HepG2 (cell line): ENCODE results near the gene TEX29. TPM values are rescaled to one million over a fixed set of nuclear protein-coding genes. Genes with fewer than 3 reads are reported as not detected.

Source experiments
- ATAC-seq: fragments of 200-7000 bp; cut with Tn5 transposase; 3 replicates; pipeline ENCODE4 v1.9.1; 2020; ENCODE audit warnings: mild to moderate bottlenecking, moderate library complexity
- BruUV-seq: library from RNA; stranded (reverse); fragments of 400-500 nt; replicated peaks from 2 replicates; lab custom pipeline; 2021; lab: Mats Ljungman, UMichigan
- CTCF ChIA-PET: fragments of 300-600 bp; formaldehyde crosslinking; extraction: SDS; loops from one replicate; lab custom pipeline; 2021; ENCODE audit warnings: low total read pairs, inconsistent platforms, low intra/inter-chr PET ratio; lab: Yijun Ruan, JAX
- POLR2A ChIA-PET: fragments of 350-600 bp; sonication (Branson Sonifier 250); formaldehyde crosslinking; loops from one replicate; lab custom pipeline; 2020; ENCODE audit warnings: antibody characterized with exemption, inconsistent platforms; lab: Yijun Ruan, JAX
- DNase-seq: peaks from one replicate; pipeline ENCODE4 v3.0.0-alpha.2; 2015; ENCODE audit warnings: low spot score
- FAIRE-seq: peaks from 3 replicates; lab custom pipeline; 2011; peaks lifted over from hg19 to GRCh38; lab: Jason Lieb, UNC
- H2AFZ ChIP-seq: one replicate; pipeline ENCODE4 v1.6.1; 2011; ENCODE audit warnings: low read length, inconsistent platforms
- H3K27ac ChIP-seq: fragments of 300-600 bp; 3 replicates; pipeline ENCODE4 v1.8.0; 2011; ENCODE audit warnings: mixed run types, mild to moderate bottlenecking, mixed read lengths, low read length, inconsistent platforms; ENCODE audit not compliant: insufficient read depth; ENCODE audit errors: extremely low read length
- H3K27me3 ChIP-seq, 2 experiments: fragments of 200-600 bp in 1 of 2; 2 replicates in 1 of 2; 3 replicates in 1 of 2; pipeline versions ENCODE4 v1.6.0 to v1.8.0; 2011; ENCODE audit warnings: low read length in 2 of 2, mild to moderate bottlenecking in 2 of 2, moderate library complexity in 2 of 2, inconsistent platforms in 1 of 2; ENCODE audit not compliant: insufficient read depth in 2 of 2, control insufficient read depth in 1 of 2
- H3K36me3 ChIP-seq, 2 experiments: fragments of 200-600 bp in 1 of 2; replicated peaks in 1 of 2; 2 replicates in 1 of 2; 3 replicates in 1 of 2; pipeline versions ENCODE4 v1.5.1 to v1.8.0; 2011; ENCODE audit warnings: low read length in 2 of 2, inconsistent platforms in 1 of 2; ENCODE audit not compliant: insufficient read depth in 2 of 2, control insufficient read depth in 1 of 2
- H3K4me1 ChIP-seq: 2 replicates; pipeline ENCODE4 v1.5.1; 2012; ENCODE audit warnings: low read length, inconsistent platforms; ENCODE audit not compliant: insufficient read depth
- H3K4me2 ChIP-seq: 2 replicates; pipeline ENCODE4 v1.6.0; 2011; ENCODE audit warnings: low read depth, low read length, inconsistent platforms
- H3K4me3 ChIP-seq, 3 experiments: fragments of 200-600 bp in 1 of 3; sonication (generic), shearing (Covaris generic) in 1 of 3; replicated peaks in 1 of 3; 2 replicates each; pipeline ENCODE4 v1.5.1; 2011 to 2016; ENCODE audit warnings: low read length in 3 of 3, inconsistent platforms in 2 of 3, low read depth in 2 of 3, mild to moderate bottlenecking in 2 of 3, control low read depth in 1 of 3, mixed read lengths in 1 of 3; ENCODE audit not compliant: insufficient read depth in 1 of 3
- H3K79me2 ChIP-seq: one replicate; pipeline ENCODE4 v1.6.1; 2011; ENCODE audit warnings: low read length, inconsistent platforms; ENCODE audit not compliant: insufficient read depth
- H3K9ac ChIP-seq: 2 replicates; pipeline ENCODE4 v1.6.0; 2011; ENCODE audit warnings: mild to moderate bottlenecking, low read depth, low read length, inconsistent platforms; ENCODE audit not compliant: insufficient read depth
- H3K9me3 ChIP-seq: 2 replicates; pipeline ENCODE4 v1.5.1; 2012; ENCODE audit warnings: mild to moderate bottlenecking, low read length
- H4K20me1 ChIP-seq: 2 replicates; pipeline ENCODE4 v1.6.0; 2011; ENCODE audit warnings: inconsistent platforms, mild to moderate bottlenecking, low read length, moderate library complexity; ENCODE audit not compliant: insufficient read depth
- CCAR2 ChIP-seq: fragments of 200-400 bp; formaldehyde crosslinking; optimal IDR thresholded peaks from 2 replicates; pipeline ENCODE3; 2018; ENCODE audit warnings: low read depth, mild to moderate bottlenecking, low read length, moderate library complexity
- ZIK1 ChIP-seq: sonication (generic); formaldehyde crosslinking; IDR thresholded peaks from 2 replicates; pipeline ENCODE4 v1.5.0; 2020; ENCODE audit warnings: mild to moderate bottlenecking, low read depth, missing genetic modification reagents, borderline replicate concordance
- ZNF251 ChIP-seq: sonication (generic); formaldehyde crosslinking; IDR thresholded peaks from 2 replicates; pipeline ENCODE4 v1.9.0; 2021; ENCODE audit warnings: mild to moderate bottlenecking, missing genetic modification reagents
- ZNF33B ChIP-seq: sonication (generic); formaldehyde crosslinking; IDR thresholded peaks from 2 replicates; pipeline ENCODE4 v1.5.1; 2020; ENCODE audit warnings: mild to moderate bottlenecking, missing genetic modification reagents
- ZNF556 ChIP-seq: sonication (generic); formaldehyde crosslinking; IDR thresholded peaks from 2 replicates; pipeline ENCODE4 v1.4.0; 2020; ENCODE audit warnings: mild to moderate bottlenecking, missing genetic modification reagents, borderline replicate concordance
- ZNF619 ChIP-seq: sonication (generic); formaldehyde crosslinking; IDR thresholded peaks from 2 replicates; pipeline ENCODE4 v1.4.0; 2020; ENCODE audit warnings: mild to moderate bottlenecking, missing genetic modification reagents
- ZNF674 ChIP-seq: sonication (generic); formaldehyde crosslinking; IDR thresholded peaks from 2 replicates; pipeline ENCODE4 v1.5.0; 2020; ENCODE audit warnings: low read depth, mild to moderate bottlenecking, missing genetic modification reagents
- ZNF777 ChIP-seq: sonication (generic); formaldehyde crosslinking; IDR thresholded peaks from 2 replicates; pipeline ENCODE4 v1.4.0; 2020; ENCODE audit warnings: missing genetic modification reagents
- ZNF83 ChIP-seq: sonication (generic); formaldehyde crosslinking; IDR thresholded peaks from 2 replicates; pipeline ENCODE4 v1.4.0; 2020; ENCODE audit warnings: missing genetic modification reagents, mild to moderate bottlenecking, borderline replicate concordance
- ZSCAN31 ChIP-seq: sonication (generic); formaldehyde crosslinking; IDR thresholded peaks from 2 replicates; pipeline ENCODE4 v1.5.0; 2020; ENCODE audit warnings: low read depth, mild to moderate bottlenecking, missing genetic modification reagents
- WGBS: methylation state at CpG from one replicate; pipeline ENCODE4 v1.1.6; 2017; ENCODE audit warnings: low lambda C conversion rate; 5-methylcytosine and 5-hydroxymethylcytosine counted together
- in situ Hi-C: cut with HindIII; loops from 2 replicates; pipeline ENCODE4 v1.10.0; 2017; ENCODE audit warnings: low pct_unique_long_range_greater_than_20kb; ENCODE audit not compliant: extremely low pct_ligation_motif_present
- intact Hi-C: fragments of 100-400 bp; cut with micrococcal nuclease; formaldehyde crosslinking; loops from one replicate; pipeline ENCODE4 v1.10.0; 2022; ENCODE audit not compliant: unreplicated experiment
- polyA plus RNA-seq, 8 experiments: library from polyadenylated mRNA; depleted of rRNA in 3 of 8; stranded (reverse) in 7 of 8; unstranded in 1 of 8; fragments of >200 nt; fragmentation: Illumina TruSeq in 4 of 8; extraction: Trizol in 4 of 8; gene quantifications; 2 replicates each; pipeline versions ENCODE4 v1.2.1 to v1.2.3, GENCODE V29; 2011 to 2016; ENCODE audit warnings: low read depth in 4 of 8, missing spikeins in 1 of 8, mixed read lengths in 1 of 8; ENCODE audit not compliant: insufficient read depth in 1 of 8
- total RNA-seq, 5 experiments: library from RNA; depleted of rRNA; stranded (reverse); fragments of >200 nt; fragmentation: Illumina TruSeq; extraction: Trizol; gene quantifications; 2 replicates each; pipeline ENCODE4 v1.2.3, GENCODE V29; 2016; ENCODE audit warnings: low read depth in 1 of 5
- TF ChIP-seq, protein P1 (sequence below): sonication (generic); formaldehyde crosslinking; IDR thresholded peaks from 2 replicates; pipeline ENCODE4 v1.4.0; 2020; ENCODE audit warnings: missing genetic modification reagents
- TF ChIP-seq, protein P2 (sequence below): sonication (generic); formaldehyde crosslinking; conservative IDR thresholded peaks from 2 replicates; pipeline ENCODE4 v1.8.0; 2022; ENCODE audit warnings: missing genetic modification reagents
- TF ChIP-seq, protein P3 (sequence below): sonication (generic); formaldehyde crosslinking; IDR thresholded peaks from 2 replicates; pipeline ENCODE4 v1.5.0; 2020; ENCODE audit warnings: mild to moderate bottlenecking, missing genetic modification reagents, borderline replicate concordance

Gene TEX29
- total and polyA plus RNA-seq, 2 of the 13 experiments (the other 11 are each of a cell fraction or from before 2014, with no cell fraction given) = 0.12 to 0.22 TPM

DNA sequence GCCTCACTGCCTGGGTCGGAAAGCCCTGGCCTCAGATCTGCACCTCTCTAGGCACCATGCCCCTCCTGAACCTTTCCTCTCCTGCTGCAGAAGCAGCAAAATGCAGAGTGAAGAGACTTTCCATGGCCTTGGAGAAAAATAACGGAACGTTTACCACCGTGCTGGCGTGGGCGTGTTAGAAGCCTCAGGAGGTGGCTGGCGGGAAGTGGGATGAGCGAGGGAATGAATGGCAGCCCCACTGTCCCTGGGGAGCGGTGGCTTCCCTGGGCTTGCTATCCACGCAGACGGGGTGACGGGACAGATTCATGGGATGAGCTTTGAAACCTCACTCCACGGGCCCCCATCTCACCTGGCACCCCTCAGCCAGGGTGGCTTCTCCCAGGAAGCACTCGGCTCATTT lies 4.3 kb downstream of the TEX29 start:
- no peak for ATAC-seq
- POLR2A ChIA-PET = no interaction called here
- TF ChIP-seq ZNF83 (CRISPR knock-in tag) (no peak), ZNF619 (CRISPR knock-in tag) (no peak), ZIK1 (CRISPR knock-in tag) (no peak), CCAR2 (no peak), ZNF556 (CRISPR knock-in tag) (no peak), ZNF33B (CRISPR knock-in tag) (no peak), ZNF674 (CRISPR knock-in tag) (no peak), ZNF777 (CRISPR knock-in tag) (no peak), ZNF251 (no peak), ZSCAN31 (CRISPR knock-in tag) (no peak)
- TF ChIP-seq, protein P1, sequence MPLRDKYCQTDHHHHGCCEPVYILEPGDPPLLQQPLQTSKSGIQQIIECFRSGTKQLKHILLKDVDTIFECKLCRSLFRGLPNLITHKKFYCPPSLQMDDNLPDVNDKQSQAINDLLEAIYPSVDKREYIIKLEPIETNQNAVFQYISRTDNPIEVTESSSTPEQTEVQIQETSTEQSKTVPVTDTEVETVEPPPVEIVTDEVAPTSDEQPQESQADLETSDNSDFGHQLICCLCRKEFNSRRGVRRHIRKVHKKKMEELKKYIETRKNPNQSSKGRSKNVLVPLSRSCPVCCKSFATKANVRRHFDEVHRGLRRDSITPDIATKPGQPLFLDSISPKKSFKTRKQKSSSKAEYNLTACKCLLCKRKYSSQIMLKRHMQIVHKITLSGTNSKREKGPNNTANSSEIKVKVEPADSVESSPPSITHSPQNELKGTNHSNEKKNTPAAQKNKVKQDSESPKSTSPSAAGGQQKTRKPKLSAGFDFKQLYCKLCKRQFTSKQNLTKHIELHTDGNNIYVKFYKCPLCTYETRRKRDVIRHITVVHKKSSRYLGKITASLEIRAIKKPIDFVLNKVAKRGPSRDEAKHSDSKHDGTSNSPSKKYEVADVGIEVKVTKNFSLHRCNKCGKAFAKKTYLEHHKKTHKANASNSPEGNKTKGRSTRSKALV (CRISPR knock-in tag) = no peak
- TF ChIP-seq, protein P2, sequence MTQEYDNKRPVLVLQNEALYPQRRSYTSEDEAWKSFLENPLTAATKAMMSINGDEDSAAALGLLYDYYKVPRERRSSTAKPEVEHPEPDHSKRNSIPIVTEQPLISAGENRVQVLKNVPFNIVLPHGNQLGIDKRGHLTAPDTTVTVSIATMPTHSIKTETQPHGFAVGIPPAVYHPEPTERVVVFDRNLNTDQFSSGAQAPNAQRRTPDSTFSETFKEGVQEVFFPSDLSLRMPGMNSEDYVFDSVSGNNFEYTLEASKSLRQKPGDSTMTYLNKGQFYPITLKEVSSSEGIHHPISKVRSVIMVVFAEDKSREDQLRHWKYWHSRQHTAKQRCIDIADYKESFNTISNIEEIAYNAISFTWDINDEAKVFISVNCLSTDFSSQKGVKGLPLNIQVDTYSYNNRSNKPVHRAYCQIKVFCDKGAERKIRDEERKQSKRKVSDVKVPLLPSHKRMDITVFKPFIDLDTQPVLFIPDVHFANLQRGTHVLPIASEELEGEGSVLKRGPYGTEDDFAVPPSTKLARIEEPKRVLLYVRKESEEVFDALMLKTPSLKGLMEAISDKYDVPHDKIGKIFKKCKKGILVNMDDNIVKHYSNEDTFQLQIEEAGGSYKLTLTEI (CRISPR knock-in tag) = no peak
- TF ChIP-seq, protein P3, sequence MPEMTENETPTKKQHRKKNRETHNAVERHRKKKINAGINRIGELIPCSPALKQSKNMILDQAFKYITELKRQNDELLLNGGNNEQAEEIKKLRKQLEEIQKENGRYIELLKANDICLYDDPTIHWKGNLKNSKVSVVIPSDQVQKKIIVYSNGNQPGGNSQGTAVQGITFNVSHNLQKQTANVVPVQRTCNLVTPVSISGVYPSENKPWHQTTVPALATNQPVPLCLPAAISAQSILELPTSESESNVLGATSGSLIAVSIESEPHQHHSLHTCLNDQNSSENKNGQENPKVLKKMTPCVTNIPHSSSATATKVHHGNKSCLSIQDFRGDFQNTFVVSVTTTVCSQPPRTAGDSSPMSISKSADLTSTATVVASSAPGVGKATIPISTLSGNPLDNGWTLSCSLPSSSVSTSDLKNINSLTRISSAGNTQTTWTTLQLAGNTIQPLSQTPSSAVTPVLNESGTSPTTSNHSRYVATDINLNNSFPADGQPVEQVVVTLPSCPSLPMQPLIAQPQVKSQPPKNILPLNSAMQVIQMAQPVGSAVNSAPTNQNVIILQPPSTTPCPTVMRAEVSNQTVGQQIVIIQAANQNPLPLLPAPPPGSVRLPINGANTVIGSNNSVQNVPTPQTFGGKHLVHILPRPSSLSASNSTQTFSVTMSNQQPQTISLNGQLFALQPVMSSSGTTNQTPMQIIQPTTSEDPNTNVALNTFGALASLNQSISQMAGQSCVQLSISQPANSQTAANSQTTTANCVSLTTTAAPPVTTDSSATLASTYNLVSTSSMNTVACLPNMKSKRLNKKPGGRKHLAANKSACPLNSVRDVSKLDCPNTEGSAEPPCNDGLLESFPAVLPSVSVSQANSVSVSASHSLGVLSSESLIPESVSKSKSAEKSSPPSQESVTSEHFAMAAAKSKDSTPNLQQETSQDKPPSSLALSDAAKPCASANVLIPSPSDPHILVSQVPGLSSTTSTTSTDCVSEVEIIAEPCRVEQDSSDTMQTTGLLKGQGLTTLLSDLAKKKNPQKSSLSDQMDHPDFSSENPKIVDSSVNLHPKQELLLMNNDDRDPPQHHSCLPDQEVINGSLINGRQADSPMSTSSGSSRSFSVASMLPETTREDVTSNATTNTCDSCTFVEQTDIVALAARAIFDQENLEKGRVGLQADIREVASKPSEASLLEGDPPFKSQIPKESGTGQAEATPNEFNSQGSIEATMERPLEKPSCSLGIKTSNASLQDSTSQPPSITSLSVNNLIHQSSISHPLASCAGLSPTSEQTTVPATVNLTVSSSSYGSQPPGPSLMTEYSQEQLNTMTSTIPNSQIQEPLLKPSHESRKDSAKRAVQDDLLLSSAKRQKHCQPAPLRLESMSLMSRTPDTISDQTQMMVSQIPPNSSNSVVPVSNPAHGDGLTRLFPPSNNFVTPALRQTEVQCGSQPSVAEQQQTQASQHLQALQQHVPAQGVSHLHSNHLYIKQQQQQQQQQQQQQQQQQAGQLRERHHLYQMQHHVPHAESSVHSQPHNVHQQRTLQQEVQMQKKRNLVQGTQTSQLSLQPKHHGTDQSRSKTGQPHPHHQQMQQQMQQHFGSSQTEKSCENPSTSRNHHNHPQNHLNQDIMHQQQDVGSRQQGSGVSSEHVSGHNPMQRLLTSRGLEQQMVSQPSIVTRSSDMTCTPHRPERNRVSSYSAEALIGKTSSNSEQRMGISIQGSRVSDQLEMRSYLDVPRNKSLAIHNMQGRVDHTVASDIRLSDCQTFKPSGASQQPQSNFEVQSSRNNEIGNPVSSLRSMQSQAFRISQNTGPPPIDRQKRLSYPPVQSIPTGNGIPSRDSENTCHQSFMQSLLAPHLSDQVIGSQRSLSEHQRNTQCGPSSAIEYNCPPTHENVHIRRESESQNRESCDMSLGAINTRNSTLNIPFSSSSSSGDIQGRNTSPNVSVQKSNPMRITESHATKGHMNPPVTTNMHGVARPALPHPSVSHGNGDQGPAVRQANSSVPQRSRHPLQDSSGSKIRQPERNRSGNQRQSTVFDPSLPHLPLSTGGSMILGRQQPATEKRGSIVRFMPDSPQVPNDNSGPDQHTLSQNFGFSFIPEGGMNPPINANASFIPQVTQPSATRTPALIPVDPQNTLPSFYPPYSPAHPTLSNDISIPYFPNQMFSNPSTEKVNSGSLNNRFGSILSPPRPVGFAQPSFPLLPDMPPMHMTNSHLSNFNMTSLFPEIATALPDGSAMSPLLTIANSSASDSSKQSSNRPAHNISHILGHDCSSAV = no peak

More for the DNA sequence above, 4.3 kb downstream of the TEX29 start:
- no peaks in the 10 kb centered on the region for H4K20me1 ChIP-seq
- H3K9me3 ChIP-seq = no peaks in the 10 kb centered on the region
- no peaks in the 10 kb centered on the region for H3K36me3 ChIP-seq
- in situ Hi-C loops (no loop called here), intact Hi-C loops (no loop called here)
- no TSS peak for BruUV-seq
- H3K27me3 ChIP-seq = peaks cover 5 to 27% of the 10 kb centered on the region in 2 experiments; a peak in 4 of 5 replicates
- H2AFZ ChIP-seq = no peak overlapping the region
- no peak overlapping the region for H3K27ac ChIP-seq
- CTCF ChIA-PET = no interaction called here
- no peak overlapping the region for H3K4me3 ChIP-seq
- no peak overlapping the region for H3K9ac ChIP-seq
- DNase-seq (no peak), FAIRE-seq (no peak)
- H3K4me1 ChIP-seq = no peaks in the 10 kb centered on the region
- H3K79me2 ChIP-seq = no peaks in the 10 kb centered on the region
- no peak overlapping the region for H3K4me2 ChIP-seq
- 63% methylated on average over 10 of the region's 14 CpGs for WGBS
